IMR-90 (cell line): ENCODE results near the gene GPI. TPM values are rescaled to one million over a fixed set of nuclear protein-coding genes. Genes with fewer than 3 reads are reported as not detected.

Experiments used
- ATAC-seq: fragments of 200-7000 bp; cut with Tn5 transposase; 2 replicates; pipeline ENCODE4 v1.9.1; 2020; ENCODE audit warnings: low read depth, mild to moderate bottlenecking, moderate library complexity
- BruUV-seq: library from RNA; stranded (reverse); fragments of 400-500 nt; replicated peaks from 2 replicates; lab custom pipeline; 2021; lab: Mats Ljungman, UMichigan
- CTCF ChIA-PET: fragments of 300-600 bp; formaldehyde crosslinking; extraction: SDS; loops from one replicate; lab custom pipeline; 2021; ENCODE audit warnings: antibody characterized with exemption; lab: Yijun Ruan, JAX
- POLR2A ChIA-PET: fragments of 300-600 bp; sonication (Branson Sonifier 250); formaldehyde crosslinking; loops from one replicate; lab custom pipeline; 2022; ENCODE audit warnings: antibody characterized with exemption; ENCODE audit not compliant: unreplicated experiment; lab: Charles Lee
- DNase-seq: peaks from one replicate; pipeline ENCODE4 v3.0.0; 2013
- H2AFZ ChIP-seq: replicated peaks from 2 replicates; pipeline ENCODE3; 2013; ENCODE audit warnings: low read length, mild to moderate bottlenecking; ENCODE audit not compliant: poor library complexity
- H2AK5ac ChIP-seq: 2 replicates; pipeline ENCODE4 v1.6.1; 2013; ENCODE audit warnings: low read depth, low read length, inconsistent platforms
- H2AK9ac ChIP-seq: replicated peaks from 2 replicates; pipeline ENCODE3; 2013; ENCODE audit warnings: mild to moderate bottlenecking, low read depth, low read length, moderate library complexity; ENCODE audit not compliant: poor library complexity
- H2BK120ac ChIP-seq: 2 replicates; pipeline ENCODE4 v1.6.1; 2013; ENCODE audit warnings: low read depth, low read length, inconsistent platforms
- H2BK15ac ChIP-seq: 3 replicates; pipeline ENCODE4 v1.6.1; 2013; ENCODE audit warnings: low read depth, low read length, inconsistent platforms
- H2BK20ac ChIP-seq: 2 replicates; pipeline ENCODE4 v1.6.1; 2013; ENCODE audit warnings: low read depth, mild to moderate bottlenecking, inconsistent platforms, low read length, moderate library complexity
- H2BK5ac ChIP-seq: 2 replicates; pipeline ENCODE4 v1.6.1; 2013; ENCODE audit warnings: mild to moderate bottlenecking, low read depth, low read length, inconsistent platforms; ENCODE audit not compliant: poor library complexity, severe bottlenecking
- H3K14ac ChIP-seq: replicated peaks from 2 replicates; pipeline ENCODE4 v1.6.1; 2013; ENCODE audit warnings: low read depth, low read length, inconsistent platforms
- H3K18ac ChIP-seq: 2 replicates; pipeline ENCODE4 v1.6.1; 2013; ENCODE audit warnings: low read depth, low read length, control low read depth
- H3K23ac ChIP-seq: 2 replicates; pipeline ENCODE4 v1.6.1; 2013; ENCODE audit warnings: low read depth, low read length, inconsistent platforms
- H3K27ac ChIP-seq: 2 replicates; pipeline ENCODE4 v1.5.1; 2013; ENCODE audit warnings: mild to moderate bottlenecking, control low read depth, low read length; ENCODE audit not compliant: insufficient read depth
- H3K27me3 ChIP-seq: 2 replicates; pipeline ENCODE4 v1.6.1; 2013; ENCODE audit warnings: low read length; ENCODE audit not compliant: control insufficient read depth, insufficient read depth
- H3K36me3 ChIP-seq: 2 replicates; pipeline ENCODE4 v1.6.1; 2013; ENCODE audit warnings: low read length, mixed read lengths; ENCODE audit not compliant: control insufficient read depth, insufficient read depth
- H3K4ac ChIP-seq: 2 replicates; pipeline ENCODE4 v1.6.1; 2013; ENCODE audit warnings: low read depth, low read length, inconsistent platforms
- H3K4me1 ChIP-seq: 2 replicates; pipeline ENCODE4 v1.6.1; 2013; ENCODE audit warnings: low read length, mixed read lengths; ENCODE audit not compliant: control insufficient read depth, insufficient read depth
- H3K4me2 ChIP-seq: 2 replicates; pipeline ENCODE4 v1.6.1; 2013; ENCODE audit warnings: low read depth, mild to moderate bottlenecking, control low read depth, low read length, moderate library complexity
- H3K4me3 ChIP-seq: 2 replicates; pipeline ENCODE4 v1.5.1; 2013; ENCODE audit warnings: low read depth, mild to moderate bottlenecking, control low read depth, low read length, moderate library complexity; ENCODE audit not compliant: insufficient read depth
- H3K56ac ChIP-seq: 2 replicates; pipeline ENCODE4 v1.6.1; 2013; ENCODE audit warnings: low read length, inconsistent platforms; ENCODE audit not compliant: insufficient read depth; ENCODE audit errors: extremely low read depth
- H3K79me1 ChIP-seq, 2 experiments: 2 replicates each; pipeline ENCODE4 v1.6.1; 2013; ENCODE audit warnings: low read length in 2 of 2, inconsistent platforms in 1 of 2, low read depth in 1 of 2
- H3K9ac ChIP-seq: 2 replicates; pipeline ENCODE4 v1.6.1; 2013; ENCODE audit warnings: low read depth, low read length, control low read depth
- H3K9me1 ChIP-seq: 2 replicates; pipeline ENCODE4 v1.6.1; 2013; ENCODE audit warnings: low read length, inconsistent platforms; ENCODE audit not compliant: insufficient read depth
- H3K9me3 ChIP-seq: 2 replicates; pipeline ENCODE4 v1.6.1; 2013; ENCODE audit warnings: low read length; ENCODE audit not compliant: control insufficient read depth, insufficient read depth
- H4K20me1 ChIP-seq: 2 replicates; pipeline ENCODE4 v1.6.1; 2013; ENCODE audit warnings: low read length, inconsistent platforms; ENCODE audit not compliant: insufficient read depth
- H4K5ac ChIP-seq: 2 replicates; pipeline ENCODE4 v1.6.1; 2013; ENCODE audit warnings: mild to moderate bottlenecking, low read depth, low read length, control low read depth
- H4K8ac ChIP-seq, 2 experiments: 2 replicates each; pipeline ENCODE4 v1.6.1; 2013; ENCODE audit warnings: low read depth in 2 of 2, low read length in 2 of 2, control low read depth in 1 of 2, inconsistent platforms in 1 of 2
- H4K91ac ChIP-seq: 2 replicates; pipeline ENCODE4 v1.6.1; 2013; ENCODE audit warnings: low read depth, low read length, inconsistent platforms; ENCODE audit not compliant: insufficient read depth
- CEBPB ChIP-seq: IDR thresholded peaks from 2 replicates; pipeline ENCODE4 v1.6.1; 2012; ENCODE audit warnings: low read depth, low read length, improper control_type of control experiment
- CHD1 ChIP-seq: IDR thresholded peaks from 2 replicates; pipeline ENCODE4 v1.6.1; 2012; ENCODE audit warnings: low read depth, low read length, improper control_type of control experiment
- CTCF ChIP-seq: conservative IDR thresholded peaks from 2 replicates; pipeline ENCODE4 v1.5.1; 2012; ENCODE audit warnings: mild to moderate bottlenecking, low read depth, low read length, improper control_type of control experiment
- ELK1 ChIP-seq: fragments of 150-350 bp; IDR thresholded peaks from 2 replicates; pipeline ENCODE4 v1.6.1; 2016; ENCODE audit warnings: low read depth, mild to moderate bottlenecking, low read length, moderate library complexity, borderline replicate concordance
- MAZ ChIP-seq: IDR thresholded peaks from 2 replicates; pipeline ENCODE4 v1.6.1; 2012; ENCODE audit warnings: low read depth, mild to moderate bottlenecking, low read length, improper control_type of control experiment, moderate library complexity, borderline replicate concordance
- MXI1 ChIP-seq: IDR thresholded peaks from 2 replicates; pipeline ENCODE4 v1.6.1; 2012; ENCODE audit warnings: low read depth, mild to moderate bottlenecking, low read length, moderate library complexity, borderline replicate concordance
- NFE2L2 ChIP-seq: fragments of 150-350 bp; IDR thresholded peaks from 2 replicates; pipeline ENCODE4 v1.6.1; 2016; ENCODE audit warnings: low read depth, mild to moderate bottlenecking, low read length
- POLR2A ChIP-seq: IDR thresholded peaks from 2 replicates; pipeline ENCODE4 v1.6.1; 2012; ENCODE audit warnings: mild to moderate bottlenecking, low read depth, low read length
- RAD21 ChIP-seq: IDR thresholded peaks from 2 replicates; pipeline ENCODE4 v1.6.1; 2012; ENCODE audit warnings: low read length, improper control_type of control experiment
- RCOR1 ChIP-seq: IDR thresholded peaks from 2 replicates; pipeline ENCODE4 v1.6.1; 2012; ENCODE audit warnings: mild to moderate bottlenecking, low read length, improper control_type of control experiment; ENCODE audit not compliant: insufficient replicate concordance
- SMC3 ChIP-seq: fragments of 150-350 bp; IDR thresholded peaks from 2 replicates; pipeline ENCODE4 v1.6.1; 2016; ENCODE audit warnings: low read depth, mild to moderate bottlenecking, antibody characterized with exemption, low read length, moderate library complexity
- WGBS, 2 experiments: methylation state at CpG; one replicate each; pipeline versions ENCODE4 v1.1.5 to v1.1.7; 2013; ENCODE audit warnings: missing lambda C conversion rate in 2 of 2; ENCODE audit not compliant: insufficient read length in 1 of 2; ENCODE audit errors: extremely low coverage in 2 of 2; 5-methylcytosine and 5-hydroxymethylcytosine counted together
- dilution Hi-C: fragments of 300-500 bp; cut with HindIII; formaldehyde crosslinking; loops from one replicate; pipeline ENCODE4 v1.14.3; 2018; ENCODE audit warnings: low sequenced_read_pairs; ENCODE audit not compliant: unreplicated experiment
- in situ Hi-C: fragments of 300-500 bp; cut with MboI; formaldehyde crosslinking; loops from 3 replicates; pipeline ENCODE4 v1.14.3; 2019; ENCODE audit warnings: low sequenced_read_pairs, inconsistent platforms, mixed read lengths
- intact Hi-C: fragments of 100-400 bp; cut with micrococcal nuclease; formaldehyde crosslinking; loops from 2 replicates; pipeline ENCODE4 v1.10.0; 2022
- polyA plus RNA-seq, 3 experiments: library from polyadenylated mRNA; depleted of rRNA; stranded (reverse); fragments of >200 nt; gene quantifications; 2 replicates each; pipeline ENCODE4 v1.2.3, GENCODE V29; 2012; ENCODE audit warnings: low replicate concordance in 1 of 3
- total RNA-seq: library from RNA; depleted of rRNA; stranded (reverse); fragments of >200 nt; gene quantifications from 2 replicates; pipeline ENCODE4 v1.2.3, GENCODE V29; 2012

The GPI gene
- total and polyA plus RNA-seq, 2 of the 4 experiments (the other 2 are of a cell fraction) = 147 to 239 TPM

GRCh38 chr19:34426096-34426661 lies 61.2 kb downstream of the GPI start:
- POLR2A ChIA-PET = no interaction called here
- WGBS, 2 experiments = no CpG with 5 or more reads among the region's 8 CpGs
- no peak overlapping the region for H3K4me2 ChIP-seq
- intact Hi-C loops = no loop called here
- no peak overlapping the region for H3K14ac ChIP-seq
- TF ChIP-seq RAD21 (no peak), CHD1 (no peak), NFE2L2 (no peak), RCOR1 (no peak), SMC3 (no peak), ELK1 (no peak), MXI1 (no peak), CEBPB (no peak), MAZ (no peak), POLR2A (no peak), CTCF (no peak)
- ATAC-seq (no peak), DNase-seq (no peak)
- no peak overlapping the region for H2AFZ ChIP-seq
- H3K4me3 ChIP-seq = no peak overlapping the region
- peaks cover 26% of the 10 kb centered on the region for H4K20me1 ChIP-seq
- CTCF ChIA-PET = interaction anchor here (0.6 to 1.1 kb wide), 2 partner anchors 8 to 19 kb away, joined by 5 read pairs; no protein-coding TSS in a partner anchor
- no peak overlapping the region for H2BK5ac ChIP-seq
- H3K4me1 ChIP-seq = peaks cover 9% of the 10 kb centered on the region
- H3K56ac ChIP-seq = no peak overlapping the region
- no peak overlapping the region for H3K9ac ChIP-seq
- H2BK120ac ChIP-seq = no peak overlapping the region
- H4K8ac ChIP-seq = no peak overlapping the region
- H4K91ac ChIP-seq = no peak overlapping the region
- no peak overlapping the region for H4K5ac ChIP-seq
- no peak overlapping the region for H3K27ac ChIP-seq
- no peak overlapping the region for H3K18ac ChIP-seq
- H2AK9ac ChIP-seq = no peak overlapping the region
- peaks cover 3 to 27% of the 10 kb centered on the region in 2 experiments for H3K79me1 ChIP-seq
- BruUV-seq = no TSS peak
- dilution Hi-C loops = no loop called here
- H3K23ac ChIP-seq = no peak overlapping the region
- H2BK20ac ChIP-seq = no peak overlapping the region
- peaks cover 5% of the 10 kb centered on the region; the same call in 1 of the 2 replicates for H3K36me3 ChIP-seq
- H3K9me3 ChIP-seq = no peaks in the 10 kb centered on the region
- no peak overlapping the region for H2BK15ac ChIP-seq
- H3K27me3 ChIP-seq = no peaks in the 10 kb centered on the region
- H2AK5ac ChIP-seq = no peak overlapping the region
- in situ Hi-C loops = no loop called here
- no peak overlapping the region for H3K4ac ChIP-seq
- no peaks in the 10 kb centered on the region; the same call in 1 of the 2 replicates for H3K9me1 ChIP-seq
